Stomach (tissue), 9 donors: Measurements from ENCODE around the gene NCK2. TPM values are rescaled to one million over a fixed set of nuclear protein-coding genes. Genes with fewer than 3 reads are reported as not detected.
"Not testable (repeated sequence)": the region's sequence is repeated elsewhere in the genome, so short reads cannot be mapped to it uniquely, and the experiment has no call there.

Experiments used
- DNase-seq, 2 donors: peaks; one replicate each; pipeline versions ENCODE4 v3.0.0 to v3.0.0-alpha.2; 2013 to 2019
- H3K27ac ChIP-seq, 5 donors: fragments of 200-600 bp in 4 of 5; sonication (generic) in 4 of 5; one replicate each; pipeline ENCODE4 v1.5.1; 2013 to 2019; ENCODE audit warnings: mild to moderate bottlenecking in 1 of 5, moderate library complexity in 1 of 5
- H3K27me3 ChIP-seq, 3 donors: fragments of 200-600 bp; sonication (generic); one replicate each; pipeline ENCODE4 v1.5.1; 2017 to 2019; ENCODE audit warnings: mixed run types in 1 of 3
- H3K36me3 ChIP-seq, 4 donors: fragments of 200-600 bp; sonication (generic); 1 replicate in 3 of 4; 2 replicates in 1 of 4; pipeline ENCODE4 v1.5.1; 2016 to 2019
- H3K4me1 ChIP-seq, 4 donors: fragments of 200-600 bp; sonication (generic); one replicate each; pipeline ENCODE4 v1.5.1; 2016 to 2019
- H3K4me3 ChIP-seq, 4 donors: fragments of 200-600 bp; sonication (generic) in 3 of 4; one replicate each; pipeline ENCODE4 v1.5.1; 2016 to 2019; ENCODE audit warnings: mild to moderate bottlenecking in 1 of 4
- H3K9me3 ChIP-seq, 4 donors: fragments of 200-600 bp; sonication (generic); one replicate each; pipeline ENCODE4 v1.5.1; 2016 to 2019
- EP300 ChIP-seq: sonication (generic); formaldehyde crosslinking; IDR thresholded peaks from one replicate; pipeline ENCODE4 v1.6.1; 2017; ENCODE audit warnings: antibody characterized with exemption
- POLR2A ChIP-seq, 4 donors: fragments of 450-650 bp; IDR thresholded peaks; one replicate each; pipeline ENCODE4 v1.6.1; 2016; ENCODE audit warnings: antibody characterized with exemption in 4 of 4, control low read depth in 2 of 4, mild to moderate bottlenecking in 1 of 4, moderate library complexity in 1 of 4
- POLR2AphosphoS5 ChIP-seq, 3 donors: sonication (generic); formaldehyde crosslinking; IDR thresholded peaks; one replicate each; pipeline ENCODE4 v1.6.1; 2016; ENCODE audit warnings: antibody characterized with exemption in 3 of 3
- WGBS, 5 donors: extraction: QIAGEN DNeasy Blood & Tissue Kit in 3 of 5; methylation state at CpG; one replicate each; pipeline versions ENCODE4 v1.1.5 to v1.1.7; 2013 to 2018; 5-methylcytosine and 5-hydroxymethylcytosine counted together
- intact Hi-C: fragments of 100-400 bp; cut with DNase I; formaldehyde crosslinking; loops from one replicate; pipeline ENCODE4 v1.15.1; 2023; ENCODE audit warnings: low total_unique reads
- polyA plus RNA-seq, 3 donors: library from polyadenylated mRNA; stranded (reverse); fragments of 200-250 nt; gene quantifications; one replicate each; pipeline ENCODE4 v1.2.3, GENCODE V29; 2013
- total RNA-seq, 5 donors: library from RNA; depleted of rRNA; stranded (reverse); fragments of >200 nt; gene quantifications; one replicate each; pipeline versions ENCODE4 v1.1.0 to v1.2.3, GENCODE V29; 2014 to 2016
- TF ChIP-seq, protein P1 (sequence below), 7 experiments: fragments of 450-650 bp in 4 of 7; fragments of 200-600 bp in 3 of 7; sonication (generic) in 3 of 7; IDR thresholded peaks; one replicate each; pipeline ENCODE4 v1.5.1; 2016 to 2019; ENCODE audit warnings: antibody characterized with exemption in 7 of 7, control low read depth in 2 of 7, mild to moderate bottlenecking in 1 of 7
- donor health status: healthy with polysubstance abuse.
- donor health status: Bipolar disorder and iron deficiency.
- donor health status: healthy.

The NCK2 gene
- total and polyA plus RNA-seq, 8 donors, result 23.1 to 88.9 (median 42.6) TPM

DNA sequence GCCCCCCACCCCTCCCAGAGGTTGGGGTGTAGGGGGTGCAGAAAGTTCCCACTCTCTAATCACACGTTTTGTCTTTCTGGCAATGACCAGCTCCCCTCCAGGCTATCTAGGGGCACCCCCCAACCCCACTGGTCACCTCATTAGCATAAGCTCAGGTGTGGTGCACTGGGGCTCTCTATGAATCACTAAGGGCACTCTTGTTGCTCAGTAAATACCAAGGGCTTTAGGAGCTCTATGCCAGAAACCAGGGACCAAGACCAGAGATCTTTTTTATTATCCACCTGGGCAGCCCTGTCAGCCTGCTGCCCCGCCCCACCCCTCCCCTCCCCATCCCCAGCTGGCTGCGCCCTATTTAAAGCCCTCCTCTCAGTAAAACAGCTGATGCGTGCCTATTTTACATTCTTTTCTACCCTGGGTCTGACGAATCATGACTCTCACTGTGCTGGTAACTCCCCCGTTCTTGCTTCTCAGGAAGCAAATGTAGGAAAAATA is 24.3 kb downstream of the NCK2 start:
- Histone ChIP-seq H3K36me3 (peaks cover 0 to 18% (median 16%) of the 10 kb centered on the region in 4 donors), H3K9me3 (no peaks in the 10 kb centered on the region), H3K27ac (peak overlapping the region in 1 of 5 donors; percentile 19), H3K4me3 (no peak overlapping the region), H3K27me3 (no peaks in the 10 kb centered on the region), H3K4me1 (peaks cover 15 to 77% (median 49%) of the 10 kb centered on the region in 4 donors)
- 64 to 78% (median 75%) methylated on average over 6 of the region's 6 CpGs for WGBS, 5 donors
- intact Hi-C loops, result no loop called here
- no peak for DNase-seq
- TF ChIP-seq, protein P1, sequence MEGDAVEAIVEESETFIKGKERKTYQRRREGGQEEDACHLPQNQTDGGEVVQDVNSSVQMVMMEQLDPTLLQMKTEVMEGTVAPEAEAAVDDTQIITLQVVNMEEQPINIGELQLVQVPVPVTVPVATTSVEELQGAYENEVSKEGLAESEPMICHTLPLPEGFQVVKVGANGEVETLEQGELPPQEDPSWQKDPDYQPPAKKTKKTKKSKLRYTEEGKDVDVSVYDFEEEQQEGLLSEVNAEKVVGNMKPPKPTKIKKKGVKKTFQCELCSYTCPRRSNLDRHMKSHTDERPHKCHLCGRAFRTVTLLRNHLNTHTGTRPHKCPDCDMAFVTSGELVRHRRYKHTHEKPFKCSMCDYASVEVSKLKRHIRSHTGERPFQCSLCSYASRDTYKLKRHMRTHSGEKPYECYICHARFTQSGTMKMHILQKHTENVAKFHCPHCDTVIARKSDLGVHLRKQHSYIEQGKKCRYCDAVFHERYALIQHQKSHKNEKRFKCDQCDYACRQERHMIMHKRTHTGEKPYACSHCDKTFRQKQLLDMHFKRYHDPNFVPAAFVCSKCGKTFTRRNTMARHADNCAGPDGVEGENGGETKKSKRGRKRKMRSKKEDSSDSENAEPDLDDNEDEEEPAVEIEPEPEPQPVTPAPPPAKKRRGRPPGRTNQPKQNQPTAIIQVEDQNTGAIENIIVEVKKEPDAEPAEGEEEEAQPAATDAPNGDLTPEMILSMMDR (IDR thresholded peaks at IDR 0.05), result no peak
- TF ChIP-seq POLR2A (IDR thresholded peaks at IDR 0.05), result no peak

DNA sequence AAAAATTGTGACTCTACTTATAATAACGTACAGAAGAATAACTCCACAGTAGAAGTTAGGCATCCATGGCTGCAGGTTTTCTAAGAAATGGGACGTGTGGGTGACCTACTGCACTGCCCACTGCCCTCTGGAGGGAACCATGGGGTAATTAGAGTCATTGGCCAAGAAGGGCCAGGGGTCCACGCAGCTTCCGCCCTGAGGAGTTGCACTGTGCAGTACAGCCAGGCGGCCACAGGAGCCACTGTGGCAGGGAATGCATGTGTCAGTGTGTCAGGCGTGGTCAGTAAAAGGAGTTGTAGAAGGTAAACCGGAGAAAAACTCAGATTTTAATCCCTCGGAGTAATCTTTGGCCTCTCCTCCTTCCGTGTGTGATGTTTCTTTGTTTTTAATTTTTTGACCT is 24.8 kb downstream of the NCK2 start:
- Histone ChIP-seq H3K27me3 (no peaks in the 10 kb centered on the region), H3K27ac (peak overlapping the region in 1 of 5 donors; percentile 19), H3K36me3 (peaks cover 0 to 18% (median 16%) of the 10 kb centered on the region in 4 donors), H3K4me3 (no peak overlapping the region), H3K4me1 (peaks cover 12 to 77% (median 47%) of the 10 kb centered on the region in 4 donors), H3K9me3 (no peaks in the 10 kb centered on the region)
- TF ChIP-seq, protein P1 (IDR thresholded peaks at IDR 0.05), result no peak
- TF ChIP-seq POLR2A (IDR thresholded peaks at IDR 0.05) (no peak), EP300 (no peak), POLR2AphosphoS5 (IDR thresholded peaks at IDR 0.05) (no peak)
- no peak for DNase-seq
- WGBS, 5 donors, result 82 to 91% (median 88%) methylated on average over 9 of the region's 9 CpGs
- intact Hi-C loops, result no loop called here

DNA sequence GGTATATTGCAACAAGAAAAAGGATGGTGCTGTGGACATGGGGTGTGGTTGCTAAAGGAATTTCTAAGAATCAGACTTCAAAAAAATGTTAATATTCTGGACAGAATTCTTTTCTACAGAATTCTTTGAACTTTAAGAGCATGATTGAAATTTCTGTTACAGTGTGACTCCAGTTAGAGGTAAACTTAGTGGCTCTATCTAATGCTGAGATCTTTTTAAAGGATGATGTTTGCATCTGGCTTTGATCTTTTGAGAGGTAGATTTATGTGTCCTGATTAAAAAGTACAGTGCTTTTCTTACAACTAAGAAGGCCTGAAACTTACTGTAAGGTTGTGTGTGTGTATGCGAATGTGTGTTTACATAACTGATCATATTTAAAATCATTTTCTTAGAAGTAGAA is 25.4 kb downstream of the NCK2 start:
- Histone ChIP-seq H3K9me3 (no peaks in the 10 kb centered on the region), H3K27me3 (no peaks in the 10 kb centered on the region), H3K4me1 (peaks cover 12 to 78% (median 47%) of the 10 kb centered on the region in 4 donors), H3K27ac (no peak overlapping the region), H3K4me3 (no peak overlapping the region), H3K36me3 (peaks cover 0 to 18% (median 16%) of the 10 kb centered on the region in 4 donors)
- TF ChIP-seq POLR2A (IDR thresholded peaks at IDR 0.05), result no peak
- TF ChIP-seq, protein P1 (IDR thresholded peaks at IDR 0.05), result no peak
- TF ChIP-seq POLR2AphosphoS5 (IDR thresholded peaks at IDR 0.05), result no peak
- no peak for TF ChIP-seq EP300
- WGBS, 5 donors, result 84 to 91% (median 85%) methylated on average over 1 of the region's 1 CpG
- no peak for DNase-seq
- intact Hi-C loops, result no loop called here

DNA sequence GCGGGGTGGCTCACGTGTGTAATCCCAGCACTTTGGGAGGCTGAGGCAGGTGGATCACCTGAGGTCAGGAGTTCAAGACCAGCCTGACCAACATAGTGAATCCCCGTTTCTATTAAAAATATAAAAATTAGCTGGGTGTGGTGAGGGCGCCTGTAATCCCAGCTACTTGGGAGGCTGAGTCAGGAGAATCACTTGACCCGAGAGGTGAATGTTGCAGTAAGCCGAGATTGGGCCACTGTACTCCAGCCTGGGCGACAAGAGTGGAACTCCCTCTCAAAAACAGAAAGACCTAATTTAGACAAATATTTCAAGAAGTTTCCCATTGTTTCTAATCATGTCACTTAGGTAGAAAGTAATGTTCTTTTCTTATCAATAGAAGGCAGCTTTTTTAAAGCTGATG is 26.6 kb downstream of the NCK2 start:
- peak overlapping the region in 4 of 5 donors; percentile 12 to 68 (median 42) for H3K27ac ChIP-seq
- WGBS, 5 donors, result 84 to 93% (median 89%) methylated on average over 7 of the region's 7 CpGs
- H3K4me3 ChIP-seq, H3K9me3 ChIP-seq, DNase-seq, H3K27me3 ChIP-seq, intact Hi-C loops: not testable (repeated sequence)
- H3K36me3 ChIP-seq, result peaks cover 0 to 16% (median 14%) of the 10 kb centered on the region in 4 donors
- peaks cover 23 to 79% (median 48%) of the 10 kb centered on the region in 4 donors for H3K4me1 ChIP-seq

DNA sequence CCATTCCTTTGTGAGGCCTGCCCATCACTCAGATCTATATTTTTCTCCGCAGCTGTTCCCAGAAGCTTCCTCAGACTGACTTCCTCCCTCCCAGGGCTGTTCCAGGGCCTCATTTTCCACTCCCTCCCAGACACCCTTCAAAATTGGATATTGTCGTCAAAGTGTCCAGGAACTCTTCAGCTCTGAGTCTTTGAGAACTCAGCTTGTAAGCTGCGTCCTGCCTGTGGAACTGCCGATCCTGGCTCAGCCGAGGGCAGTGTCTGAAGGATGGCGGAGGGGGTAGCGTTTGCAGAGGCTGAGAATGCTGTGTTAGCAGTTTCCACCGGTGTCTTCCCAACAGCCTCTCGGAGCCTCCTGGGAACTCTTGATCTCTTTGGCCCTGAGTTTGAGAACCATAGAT is 27.1 kb downstream of the NCK2 start:
- TF ChIP-seq POLR2AphosphoS5 (IDR thresholded peaks at IDR 0.05), result no peak
- no peak for TF ChIP-seq POLR2A (IDR thresholded peaks at IDR 0.05)
- TF ChIP-seq EP300, result no peak
- TF ChIP-seq, protein P1 (IDR thresholded peaks at IDR 0.05), result no peak
- H3K9me3 ChIP-seq, result no peaks in the 10 kb centered on the region
- intact Hi-C loops, result no loop called here
- peak in 1 of 2 donors; percentile 55 for DNase-seq
- peaks cover 0 to 15% (median 11%) of the 10 kb centered on the region in 4 donors for H3K36me3 ChIP-seq
- H3K27ac ChIP-seq, result peak overlapping the region in 4 of 5 donors; percentile 12 to 68 (median 42)
- no peak overlapping the region for H3K4me3 ChIP-seq
- H3K4me1 ChIP-seq, result peaks cover 27 to 79% (median 49%) of the 10 kb centered on the region in 4 donors
- WGBS, 5 donors, result 44 to 68% (median 60%) methylated on average over 9 of the region's 9 CpGs
- no peaks in the 10 kb centered on the region for H3K27me3 ChIP-seq
